GM10248 (cell line): ENCODE data around the gene PROK1.
"Not testable (repeated sequence)": the region's sequence is repeated elsewhere in the genome, so short reads cannot be mapped to it uniquely, and the experiment has no call there.

Source experiments
- CTCF ChIA-PET: fragments of 300-600 bp; sonication (Branson Sonifier 250); formaldehyde crosslinking; extraction: SDS; loops from one replicate; lab custom pipeline; 2021; ENCODE audit warnings: antibody characterized with exemption; lab: Yijun Ruan, JAX
- POLR2A ChIA-PET: fragments of 350-650 bp; sonication (Branson Sonifier 250); formaldehyde crosslinking; extraction: SDS; loops from one replicate; lab custom pipeline; 2020; ENCODE audit warnings: antibody characterized with exemption; lab: Yijun Ruan, JAX
- DNase-seq: peaks from one replicate; pipeline ENCODE4 v3.0.0; 2012; ENCODE audit errors: extremely low spot score
- TF ChIP-seq, protein P1 (sequence below): IDR thresholded peaks from 2 replicates; pipeline ENCODE4 v1.5.1; 2012; ENCODE audit warnings: mild to moderate bottlenecking, low read depth; ENCODE audit errors: extremely low read depth, missing control alignments, control extremely low read depth

The PROK1 gene

DNA sequence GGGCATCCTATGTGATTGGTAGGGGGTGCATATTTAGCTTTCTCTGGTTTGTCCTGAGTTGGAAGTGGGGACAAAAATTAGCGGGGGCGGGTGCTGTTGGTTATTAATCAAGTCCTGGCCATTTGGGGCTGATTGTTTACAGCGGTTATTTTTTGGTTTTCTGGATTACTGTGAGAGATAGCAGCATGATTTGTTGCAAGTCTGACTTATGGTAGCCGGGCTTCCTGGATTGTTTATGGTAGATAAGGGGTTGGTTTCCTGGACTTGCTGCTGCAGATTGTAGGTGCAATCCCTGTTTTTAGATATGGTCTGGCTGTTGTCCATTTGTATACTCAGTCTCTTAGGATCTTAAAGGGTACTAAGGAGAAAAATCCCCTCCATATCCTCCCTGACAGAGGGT lies 12.1 kb upstream of the PROK1 start:
- CTCF ChIA-PET, result interaction anchor here (1.1 to 3.6 kb wide), 7 partner anchors 10 to 232 kb away, joined by 3 to 16 read pairs (median 5); no protein-coding TSS in a partner anchor
- POLR2A ChIA-PET, result no interaction called here
- no peak for DNase-seq
- TF ChIP-seq, protein P1, sequence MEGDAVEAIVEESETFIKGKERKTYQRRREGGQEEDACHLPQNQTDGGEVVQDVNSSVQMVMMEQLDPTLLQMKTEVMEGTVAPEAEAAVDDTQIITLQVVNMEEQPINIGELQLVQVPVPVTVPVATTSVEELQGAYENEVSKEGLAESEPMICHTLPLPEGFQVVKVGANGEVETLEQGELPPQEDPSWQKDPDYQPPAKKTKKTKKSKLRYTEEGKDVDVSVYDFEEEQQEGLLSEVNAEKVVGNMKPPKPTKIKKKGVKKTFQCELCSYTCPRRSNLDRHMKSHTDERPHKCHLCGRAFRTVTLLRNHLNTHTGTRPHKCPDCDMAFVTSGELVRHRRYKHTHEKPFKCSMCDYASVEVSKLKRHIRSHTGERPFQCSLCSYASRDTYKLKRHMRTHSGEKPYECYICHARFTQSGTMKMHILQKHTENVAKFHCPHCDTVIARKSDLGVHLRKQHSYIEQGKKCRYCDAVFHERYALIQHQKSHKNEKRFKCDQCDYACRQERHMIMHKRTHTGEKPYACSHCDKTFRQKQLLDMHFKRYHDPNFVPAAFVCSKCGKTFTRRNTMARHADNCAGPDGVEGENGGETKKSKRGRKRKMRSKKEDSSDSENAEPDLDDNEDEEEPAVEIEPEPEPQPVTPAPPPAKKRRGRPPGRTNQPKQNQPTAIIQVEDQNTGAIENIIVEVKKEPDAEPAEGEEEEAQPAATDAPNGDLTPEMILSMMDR, result no peak

DNA sequence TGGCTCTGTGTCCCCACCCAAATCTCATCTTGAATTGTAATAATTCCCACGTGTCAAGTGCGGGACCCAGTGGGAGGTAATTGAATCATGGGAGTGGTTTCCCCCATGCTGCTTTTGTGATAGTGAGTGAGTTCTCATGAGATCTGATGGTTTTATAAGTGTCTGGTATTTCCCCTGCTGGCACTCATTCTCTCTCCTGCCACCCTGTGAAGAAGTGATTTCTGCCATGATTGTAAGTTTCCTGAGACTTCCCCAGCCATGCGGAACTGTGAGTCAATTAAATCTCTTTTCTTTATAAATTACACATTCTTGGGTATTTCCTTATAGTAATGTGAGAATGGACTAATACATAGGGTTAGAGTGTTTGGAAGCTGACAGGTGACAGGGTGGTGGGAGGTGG lies 11.1 kb upstream of the PROK1 start:
- CTCF ChIA-PET, result interaction anchor here (3.6 kb wide), 1 partner anchor 27 kb away, joined by 16 read pairs; no protein-coding TSS in a partner anchor
- POLR2A ChIA-PET, result not testable (repeated sequence)

DNA sequence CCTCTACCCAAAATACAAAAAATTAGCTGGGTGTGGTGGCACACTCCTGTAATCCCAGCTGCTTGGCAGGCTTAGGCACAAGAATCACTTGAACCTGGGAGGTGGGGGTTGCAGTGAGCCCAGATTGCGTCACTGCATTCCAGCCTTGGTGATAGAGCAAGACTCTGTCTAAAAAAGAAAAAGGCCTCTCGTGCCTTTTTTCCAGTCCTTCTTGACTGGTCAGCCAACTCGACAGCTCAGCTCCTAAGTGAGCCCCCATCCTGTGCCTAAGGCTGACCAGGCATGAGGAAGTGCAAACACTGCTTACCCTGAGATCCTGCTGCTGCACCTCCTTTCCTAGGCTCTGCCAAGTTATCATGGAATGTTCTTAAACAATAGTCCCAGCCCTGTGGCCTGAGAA lies 10.1 kb upstream of the PROK1 start:
- POLR2A ChIA-PET, result no interaction called here
- CTCF ChIA-PET, result interaction anchor here (0.7 to 3.6 kb wide), 6 partner anchors 19 to 243 kb away, joined by 3 to 16 read pairs (median 6); no protein-coding TSS in a partner anchor
- DNase-seq, result no peak
- TF ChIP-seq, protein P1, result no peak

More for the DNA sequence above, 11.1 kb upstream of the PROK1 start:
- DNase-seq, result not testable (repeated sequence)

DNA sequence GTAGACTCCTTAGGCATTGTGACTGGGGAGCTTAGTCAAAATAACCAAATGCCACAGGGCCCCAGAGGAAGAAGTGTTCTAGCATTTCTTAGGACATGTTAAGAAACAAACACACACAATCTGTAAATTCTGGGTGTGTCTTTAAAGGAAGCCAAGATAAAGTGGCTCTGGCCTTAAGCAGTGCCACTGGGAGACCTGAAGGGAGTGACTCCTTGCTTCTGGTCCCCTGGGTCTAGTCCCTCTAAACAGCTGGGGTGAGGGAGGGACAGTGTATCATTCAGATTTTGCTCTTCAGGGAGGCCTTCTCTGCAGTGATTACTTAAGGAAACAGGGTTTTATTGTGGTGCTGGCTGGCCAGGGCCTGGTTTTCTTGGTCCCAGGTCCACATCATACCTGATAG lies 9.1 kb upstream of the PROK1 start:
- CTCF ChIA-PET, result interaction anchor here (0.7 to 3.6 kb wide), 7 partner anchors 18 to 236 kb away, joined by 3 to 16 read pairs (median 5); no protein-coding TSS in a partner anchor

DNA sequence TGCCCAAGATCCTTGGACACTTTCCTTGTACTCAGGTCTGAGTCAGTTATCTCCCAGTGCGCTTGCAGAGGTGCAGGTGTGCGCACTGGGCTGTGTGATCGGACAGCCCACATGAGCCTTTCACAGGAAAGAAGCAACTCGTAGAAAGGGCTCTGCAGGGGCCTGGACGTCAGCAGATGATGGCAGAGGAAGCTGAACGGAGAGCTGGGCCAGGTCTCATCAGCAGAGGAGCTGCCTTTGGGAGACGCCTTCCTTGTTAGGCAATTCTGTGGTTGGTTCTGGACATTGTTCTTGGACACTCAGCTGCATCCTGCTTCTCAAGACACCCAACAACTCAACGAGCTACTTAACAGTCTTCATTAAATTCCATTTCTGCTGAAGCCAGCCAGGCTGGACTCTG lies 7.5 kb upstream of the PROK1 start:
- POLR2A ChIA-PET, result no interaction called here
- TF ChIP-seq, protein P1, result no peak
- DNase-seq, result no peak
- CTCF ChIA-PET, result interaction anchor here (1.0 to 1.9 kb wide), 6 partner anchors 10 to 246 kb away, joined by 3 to 6 read pairs (median 5); no protein-coding TSS in a partner anchor

More for the DNA sequence above, 9.1 kb upstream of the PROK1 start:
- POLR2A ChIA-PET, result no interaction called here
- TF ChIP-seq, protein P1, result no peak
- DNase-seq, result no peak

DNA sequence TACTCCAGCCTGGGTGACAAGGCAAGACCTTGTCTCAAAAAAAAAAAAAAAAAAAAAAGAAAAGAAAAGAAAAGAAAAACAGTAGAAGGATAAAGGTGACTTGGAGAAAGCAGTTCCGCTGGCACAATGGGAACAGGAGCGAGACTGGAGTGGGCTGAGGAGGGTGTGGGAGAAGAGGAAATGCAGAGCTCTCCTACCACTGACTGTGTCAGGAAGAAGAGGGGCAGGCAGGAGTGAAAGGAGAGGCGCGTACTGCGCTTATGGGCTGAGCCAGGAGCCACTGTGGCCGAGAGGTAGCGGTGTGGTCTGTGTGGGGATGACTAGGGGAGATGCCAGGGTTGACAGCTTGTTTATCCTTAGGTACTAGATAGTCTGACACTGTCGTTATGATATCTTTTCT lies 6.4 kb upstream of the PROK1 start:
- DNase-seq, result no peak
- POLR2A ChIA-PET, result no interaction called here
- TF ChIP-seq, protein P1, result no peak

DNA sequence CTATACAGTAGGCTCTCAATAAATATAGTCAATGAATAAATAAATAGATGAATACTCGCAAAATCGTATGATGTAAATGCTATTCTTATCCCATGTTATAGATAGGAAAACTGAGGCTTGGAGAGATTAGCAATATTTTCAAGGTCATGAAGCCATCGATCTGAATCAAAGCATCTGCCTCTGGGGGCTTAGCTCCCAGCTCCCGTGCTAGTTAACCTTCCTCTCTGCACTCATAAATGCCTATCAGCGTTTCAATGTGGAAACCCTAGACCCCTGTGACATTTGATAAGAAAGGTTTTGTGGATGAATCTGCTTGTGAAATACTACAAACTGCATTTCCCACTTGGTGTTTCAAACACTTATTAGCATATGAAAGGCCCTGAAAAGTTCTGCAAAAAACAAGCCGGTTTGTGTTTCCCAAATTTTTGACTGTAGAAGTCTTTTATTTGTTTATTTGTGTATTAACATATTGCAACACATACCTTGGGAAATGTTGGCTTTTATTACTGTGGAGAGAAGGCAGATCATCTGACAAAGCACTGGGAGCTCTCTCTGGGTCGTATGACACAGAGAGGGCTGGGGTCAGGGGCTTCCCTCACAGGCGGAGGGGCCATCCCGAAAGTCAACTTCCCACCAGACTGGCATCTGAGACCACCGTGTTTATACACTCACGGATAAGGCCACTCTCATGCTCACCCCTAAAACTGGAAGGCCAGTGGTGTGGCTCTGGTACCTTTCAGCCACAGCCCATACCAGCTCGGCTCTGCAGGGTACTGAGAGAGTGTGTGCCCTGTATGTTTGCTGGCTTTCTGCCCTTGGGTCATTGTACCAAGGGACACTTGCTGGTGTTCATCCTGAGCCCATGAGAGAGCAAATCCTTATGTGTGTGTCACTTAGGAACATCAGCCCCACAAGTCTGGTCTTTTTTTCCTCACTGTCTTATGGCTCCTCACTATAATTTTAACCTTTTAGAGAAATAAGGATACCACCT lies 993 bp upstream of the PROK1 start:
- no peak for DNase-seq
- TF ChIP-seq, protein P1, result no peak
- ChIA-PET POLR2A (no interaction called here), CTCF (interaction anchor here (0.7 to 3.2 kb wide), 3 partner anchors 10 to 253 kb away, joined by 3 to 24 read pairs (median 5); no protein-coding TSS in a partner anchor)

More for the DNA sequence above, 6.4 kb upstream of the PROK1 start:
- CTCF ChIA-PET, result interaction anchor here (0.9 to 1.9 kb wide), 3 partner anchors 9 to 16 kb away, joined by 3 to 7 read pairs (median 6); no protein-coding TSS in a partner anchor
